IPS-11a (cell line): ENCODE results near the gene RPP38.

Experiments used
- H3K4me3 ChIP-seq: one replicate; pipeline ENCODE4 v1.5.1; 2013; ENCODE audit warnings: low read depth, low read length, control low read depth

The RPP38 gene

GRCh38 chr10:15106352-15107013, 9.3 kb downstream of the RPP38 start:
- H3K4me3 ChIP-seq, result no peak overlapping the region

- H3K4me3 ChIP-seq, result no peak overlapping the region
Observed at GRCh38 chr10:15112657-15113056, 15.5 kb downstream of the RPP38 start.

- H3K4me3 ChIP-seq, result no peak overlapping the region
Observed at GRCh38 chr10:15113766-15114165, 16.6 kb downstream of the RPP38 start.

- no peak overlapping the region for H3K4me3 ChIP-seq
Observed at GRCh38 chr10:15116225-15116624, 19.1 kb downstream of the RPP38 start.

GRCh38 chr10:15118615-15119014, 21.5 kb downstream of the RPP38 start:
- no peak overlapping the region for H3K4me3 ChIP-seq

- no peak overlapping the region for H3K4me3 ChIP-seq
Observed at GRCh38 chr10:15120523-15120922, 23.4 kb downstream of the RPP38 start.

GRCh38 chr10:15121707-15122106, 24.6 kb downstream of the RPP38 start:
- H3K4me3 ChIP-seq, result no peak overlapping the region

GRCh38 chr10:15122477-15123030, 25.4 kb downstream of the RPP38 start:
- no peak overlapping the region for H3K4me3 ChIP-seq

- H3K4me3 ChIP-seq, result no peak overlapping the region
Observed at GRCh38 chr10:15123749-15124184, 26.6 kb downstream of the RPP38 start.

- no peak overlapping the region for H3K4me3 ChIP-seq
Observed at GRCh38 chr10:15124190-15124589, 27.0 kb downstream of the RPP38 start.

GRCh38 chr10:15124908-15125307, 27.8 kb downstream of the RPP38 start:
- H3K4me3 ChIP-seq, result no peak overlapping the region

- no peak overlapping the region for H3K4me3 ChIP-seq
Observed at GRCh38 chr10:15131330-15131729, 34.2 kb downstream of the RPP38 start.

GRCh38 chr10:15136129-15137035, 39.2 kb downstream of the RPP38 start:
- H3K4me3 ChIP-seq, result no peak overlapping the region

- no peak overlapping the region for H3K4me3 ChIP-seq
Observed at GRCh38 chr10:15137036-15137359, 39.8 kb downstream of the RPP38 start.

- no peak overlapping the region for H3K4me3 ChIP-seq
Observed at GRCh38 chr10:15137636-15138035, 40.5 kb downstream of the RPP38 start.

- H3K4me3 ChIP-seq, result no peak overlapping the region
Observed at GRCh38 chr10:15140698-15141097, 43.5 kb downstream of the RPP38 start.

GRCh38 chr10:15141136-15142054, 44.2 kb downstream of the RPP38 start:
- H3K4me3 ChIP-seq, result no peak overlapping the region

- no peak overlapping the region for H3K4me3 ChIP-seq
Observed at GRCh38 chr10:15144788-15145187, 47.6 kb downstream of the RPP38 start.

- no peak overlapping the region for H3K4me3 ChIP-seq
Observed at GRCh38 chr10:15146366-15146765, 49.2 kb downstream of the RPP38 start.

GRCh38 chr10:15147594-15148392, 50.6 kb downstream of the RPP38 start:
- H3K4me3 ChIP-seq, result no peak overlapping the region
